ENCODE data around the gene RECQL5.

Gene RECQL5

DNA sequence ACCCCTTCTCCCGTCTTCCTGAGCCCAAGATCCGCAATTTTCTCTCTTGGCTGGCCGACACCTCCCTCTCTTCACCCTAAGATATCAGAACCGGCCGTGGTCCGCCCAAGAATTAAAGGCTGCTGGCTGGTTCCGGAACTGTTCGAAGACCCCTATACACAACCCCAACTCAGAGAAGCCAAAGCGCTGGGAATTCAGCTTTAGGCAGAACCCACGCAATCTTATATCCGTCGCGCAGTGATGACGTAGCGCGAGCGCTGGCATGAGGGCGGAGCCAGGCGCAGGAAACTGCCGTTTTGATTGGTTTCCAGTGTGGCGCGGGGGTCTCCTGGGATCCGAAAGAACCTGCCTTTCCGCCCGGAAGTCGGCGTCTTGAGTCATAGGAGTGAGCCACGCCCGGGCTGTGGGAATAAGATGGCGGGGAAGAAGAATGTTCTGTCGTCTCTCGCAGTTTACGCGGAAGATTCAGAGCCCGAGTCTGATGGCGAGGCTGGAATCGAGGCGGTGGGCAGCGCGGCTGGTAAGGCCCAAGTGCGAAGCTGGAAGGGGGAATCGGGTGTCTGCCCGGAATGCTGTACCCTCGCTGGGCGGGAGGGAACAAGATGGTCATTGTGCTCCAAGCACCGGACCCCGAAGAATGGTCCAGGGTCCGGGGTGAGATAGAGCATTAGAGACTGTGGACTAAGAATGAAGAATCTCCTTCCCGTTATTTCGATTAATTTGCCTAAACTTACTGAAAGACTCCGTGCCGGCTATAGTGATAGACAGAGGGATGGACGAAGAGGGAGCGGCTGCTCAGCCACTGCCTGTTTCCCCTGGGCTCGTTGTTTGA is at the start of gene RECQL5, which contains the start of gene SAP30BP:
Gene RECQL5 (minus strand): TSS at position 196 of the 832 bp plus-strand sequence. CDS start 597 bp downstream, outside the sequence.
Gene SAP30BP (plus strand): TSS at position 380 of the 832 bp plus-strand sequence. CDS start 35 bp downstream, at position 415.
- peak; percentile 99 for DNase-seq

- no peak for DNase-seq
Observed at GRCh38 chr17:75712446-75712845, 45.5 kb upstream of the RECQL5 start.

DNA sequence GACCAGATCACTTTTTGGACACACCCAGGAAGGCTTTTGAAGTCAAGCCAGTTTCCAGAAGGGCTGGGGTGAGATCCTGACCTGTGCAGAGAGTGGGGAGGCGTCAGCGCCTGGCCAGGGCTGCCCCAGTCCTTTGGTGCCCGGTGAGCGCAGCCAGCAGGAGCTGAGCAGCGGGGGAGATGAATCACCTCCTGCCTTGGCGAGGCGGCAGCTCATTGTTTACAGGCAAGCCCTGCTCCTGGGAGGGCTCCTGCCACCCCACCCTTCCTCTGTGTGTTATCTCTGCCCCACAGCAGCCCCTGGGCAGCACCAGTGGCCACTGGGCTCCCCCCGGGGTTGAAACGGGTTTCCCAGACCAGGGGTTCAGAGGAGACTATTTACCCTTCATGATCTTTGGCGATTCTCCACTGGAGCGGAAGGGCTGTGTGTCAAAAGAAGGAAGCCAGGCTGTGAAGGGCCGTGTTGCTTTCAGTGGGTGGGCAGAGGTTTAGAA is 40.2 kb upstream of the RECQL5 start:
- DNase-seq, result no peak

GRCh38 chr17:75706042-75706728 is 39.2 kb upstream of the RECQL5 start:
- DNase-seq, result no peak

GRCh38 chr17:75704963-75705875 is 38.3 kb upstream of the RECQL5 start:
- DNase-seq, result no peak

GRCh38 chr17:75703591-75703990 is 36.6 kb upstream of the RECQL5 start:
- no peak for DNase-seq

- no peak for DNase-seq
Observed at GRCh38 chr17:75703191-75703590, 36.2 kb upstream of the RECQL5 start.

GRCh38 chr17:75701288-75701687 is 34.3 kb upstream of the RECQL5 start:
- no peak for DNase-seq

GRCh38 chr17:75698659-75699058 is 31.7 kb upstream of the RECQL5 start:
- DNase-seq, result no peak

GRCh38 chr17:75697651-75698291 is 30.8 kb upstream of the RECQL5 start:
- no peak for DNase-seq

DNA sequence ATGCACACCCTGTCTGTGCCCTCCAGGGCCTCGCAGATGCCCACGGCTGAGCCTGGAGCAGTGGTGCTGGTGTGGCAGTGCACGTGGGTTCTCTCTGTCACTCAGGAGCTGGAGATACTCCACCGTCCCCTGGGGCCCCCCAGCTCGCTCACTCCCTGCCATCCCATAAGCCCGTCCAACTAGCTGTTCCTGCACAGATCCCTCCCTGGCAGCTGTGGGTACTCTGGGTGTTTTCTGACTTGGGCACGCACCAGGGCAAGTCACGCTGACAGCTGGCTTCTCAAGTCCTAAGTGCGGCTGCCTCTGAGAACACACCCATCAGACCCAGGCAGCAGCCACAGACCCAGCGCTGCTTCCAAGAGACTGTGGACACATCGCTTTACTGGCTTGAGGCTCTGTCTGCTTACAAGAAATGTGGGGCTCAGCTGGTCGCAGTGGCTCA is 28.9 kb upstream of the RECQL5 start:
- DNase-seq, result no peak

DNA sequence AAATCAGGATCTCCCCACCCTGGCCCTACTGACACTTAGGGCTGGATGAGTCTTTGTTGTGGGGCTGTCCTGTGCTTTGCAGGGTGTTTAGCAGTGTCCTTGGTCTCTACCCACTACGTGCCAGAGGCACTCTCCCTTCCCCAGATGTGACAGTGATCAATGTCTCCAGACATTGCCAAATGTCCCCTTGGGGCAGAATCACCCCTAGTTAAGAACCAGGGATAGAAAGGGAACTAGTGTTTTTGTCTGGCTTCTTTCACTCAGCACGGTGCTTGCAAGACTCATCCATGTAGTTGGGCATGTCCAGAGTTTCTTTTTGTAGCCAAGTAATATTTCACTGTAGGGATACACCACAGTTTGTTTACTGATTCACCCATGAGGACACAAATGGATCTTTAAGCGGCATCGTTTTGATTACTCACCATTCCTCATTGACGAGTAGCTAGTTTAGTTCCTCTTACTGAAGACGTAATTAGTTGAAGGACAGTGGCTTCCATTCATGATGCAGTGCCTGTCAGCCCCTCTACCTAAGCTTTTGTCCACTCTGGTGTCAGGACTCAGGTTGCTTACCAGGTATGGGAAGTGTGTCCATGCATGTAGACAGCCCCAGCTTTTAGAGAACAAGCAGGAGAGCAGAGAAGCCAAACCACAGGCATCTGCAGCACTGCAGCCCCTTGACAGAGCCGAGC is 28.3 kb upstream of the RECQL5 start:
- no peak for DNase-seq

GRCh38 chr17:75694536-75694935 is 27.6 kb upstream of the RECQL5 start:
- no peak for DNase-seq

DNA sequence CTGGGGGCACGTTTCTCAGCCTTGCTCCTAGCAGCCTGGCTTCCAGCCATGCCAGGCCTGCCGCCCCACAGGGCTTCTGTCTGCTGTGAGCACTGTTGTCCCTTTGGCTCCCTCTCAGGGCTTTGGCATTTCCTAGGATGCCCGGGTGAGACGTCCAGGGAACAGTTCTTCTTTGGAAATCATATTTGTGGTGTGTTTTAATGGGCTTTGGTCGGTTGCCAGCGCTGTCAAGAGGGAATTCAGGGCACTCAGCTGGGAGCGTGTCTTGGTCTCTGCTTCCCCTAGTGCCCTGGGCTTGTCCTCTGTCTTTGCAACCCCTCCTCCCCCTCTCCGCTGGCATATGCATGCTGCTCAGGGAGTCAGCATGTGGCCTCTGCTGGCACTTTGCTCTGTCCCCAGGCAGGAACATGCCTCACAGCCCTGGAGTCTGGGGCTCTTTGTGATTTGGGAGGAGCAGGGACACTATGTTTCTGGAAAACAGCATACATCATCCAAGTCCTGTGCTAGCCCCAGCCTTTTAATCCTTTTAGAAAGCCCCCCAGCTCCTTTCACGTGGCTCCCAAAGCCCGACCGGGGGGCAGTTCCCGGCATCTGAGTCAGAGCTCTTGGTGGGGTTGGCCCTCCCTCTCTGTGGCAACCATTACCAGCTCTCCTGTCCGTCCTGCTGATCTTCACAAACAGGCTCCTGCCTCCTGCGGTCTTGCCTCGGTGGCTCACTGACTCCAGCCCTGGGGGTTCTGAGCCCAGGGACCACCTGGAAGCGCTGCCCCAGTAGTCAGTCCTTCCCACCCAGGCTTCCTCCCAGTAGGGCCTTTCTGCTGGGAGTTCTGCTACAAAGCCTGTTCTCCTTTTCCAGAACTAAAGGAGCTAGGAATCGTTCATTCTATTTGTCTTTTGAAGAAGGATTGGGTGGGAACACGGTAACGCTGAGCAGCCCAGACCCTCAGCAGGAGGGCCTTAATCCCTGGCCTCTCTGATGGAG is 26.8 kb upstream of the RECQL5 start:
- DNase-seq, result no peak

DNA sequence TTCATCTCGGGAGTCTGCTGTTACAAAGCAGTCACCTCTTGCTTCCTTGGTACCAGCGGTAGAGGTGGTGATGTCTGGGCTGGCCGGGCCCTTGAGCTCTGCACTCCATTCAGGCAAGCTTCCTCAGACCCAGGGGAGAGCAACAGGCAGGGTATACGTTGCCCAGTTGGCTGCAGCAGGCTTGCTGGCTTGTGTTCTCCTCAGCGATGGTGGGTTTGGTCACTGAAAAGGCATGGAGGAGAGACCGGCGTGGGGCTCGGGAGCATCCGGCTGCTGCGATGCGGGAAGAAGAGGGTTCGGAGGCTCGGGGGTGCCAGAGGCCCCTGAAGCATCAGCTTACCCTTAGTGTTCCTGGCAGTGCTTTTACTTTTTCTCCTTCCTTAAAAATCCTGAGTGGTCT is 26.0 kb upstream of the RECQL5 start:
- no peak for DNase-seq

DNA sequence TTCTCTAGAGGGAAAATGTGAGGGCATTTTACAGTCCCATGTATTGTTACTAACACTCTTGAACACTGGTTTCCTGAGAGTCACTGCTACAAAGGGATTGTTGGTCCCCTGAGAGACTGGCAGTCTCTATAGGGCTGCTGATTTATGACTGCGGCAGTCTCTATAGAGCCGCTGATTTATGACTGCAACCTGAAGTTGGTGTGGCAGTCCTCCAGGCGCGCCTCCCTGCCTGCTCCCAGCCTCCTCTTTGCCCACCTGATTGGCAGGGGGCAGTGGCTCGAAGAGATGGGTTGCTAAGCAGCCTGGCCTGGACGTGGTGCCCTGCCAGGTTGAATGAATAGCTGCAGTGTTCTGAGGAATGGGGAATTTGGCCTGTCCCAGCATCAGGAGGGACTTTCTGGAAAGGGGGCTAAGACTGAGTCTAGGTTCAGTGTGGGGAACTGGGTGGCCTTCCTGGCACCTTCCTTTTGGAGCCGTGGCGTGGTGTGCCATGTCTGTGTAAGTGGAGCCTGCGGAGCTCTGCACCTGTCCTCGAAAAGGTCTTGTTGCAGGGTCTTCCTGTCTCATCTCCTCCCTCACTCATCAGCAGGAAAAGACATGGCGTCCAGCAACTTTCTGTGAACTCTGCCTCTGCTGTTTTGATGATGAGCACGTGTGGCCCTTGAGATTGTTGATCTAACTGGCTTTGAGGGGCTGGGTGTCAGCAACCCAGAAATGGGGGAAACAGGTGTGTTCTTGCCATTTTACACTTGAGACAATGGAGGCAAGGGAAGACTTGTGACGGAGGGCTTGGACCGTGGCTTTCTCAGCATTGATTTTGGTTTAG is 25.1 kb upstream of the RECQL5 start:
- DNase-seq, result no peak

- no peak for DNase-seq
Observed at GRCh38 chr17:75691371-75691791, 24.4 kb upstream of the RECQL5 start.

- DNase-seq, result peak; percentile 32 to 61
Observed at GRCh38 chr17:75689441-75689873, 22.5 kb upstream of the RECQL5 start.

DNA sequence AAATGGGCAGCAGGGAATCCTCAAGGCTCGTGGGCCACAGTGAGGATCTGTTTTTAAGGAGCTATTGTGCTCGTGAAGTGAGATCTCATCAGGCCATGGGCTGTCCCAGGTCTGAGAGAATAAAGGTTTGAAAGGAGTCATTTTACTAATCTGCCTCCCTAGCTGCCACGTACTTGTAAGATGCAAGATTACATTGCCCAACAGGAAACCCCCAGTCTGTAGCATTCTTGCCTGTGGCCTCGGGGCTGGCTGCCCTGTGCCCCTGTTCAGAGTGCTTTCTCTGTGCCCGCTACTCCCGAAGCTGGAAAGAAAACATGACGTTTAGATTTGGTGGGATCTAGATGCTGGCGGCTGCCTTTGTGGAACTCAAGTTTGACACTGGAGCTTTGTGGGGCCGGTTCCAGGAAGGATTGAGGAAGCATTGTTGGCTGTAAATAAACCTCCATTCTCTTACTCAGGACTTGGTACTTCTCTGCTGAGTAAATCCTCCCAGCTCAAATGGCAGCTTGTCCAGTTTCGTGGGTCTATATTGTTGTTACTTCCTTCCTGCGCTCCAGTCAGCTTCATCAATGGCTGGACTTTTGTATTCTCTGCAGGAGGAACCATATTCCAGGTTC is 21.4 kb upstream of the RECQL5 start:
- no peak for DNase-seq
